Endodermal cell (in vitro differentiated cells): ENCODE results near the gene AHNAK2. TPM values are rescaled to one million over a fixed set of nuclear protein-coding genes. Genes with fewer than 3 reads are reported as not detected.
A peak's percentile ranks its signal among the peaks of the same experiment; 100 is the strongest.

ENCODE experiments used
- DNase-seq: peaks from one replicate; pipeline ENCODE4 v3.0.0-alpha.2; 2017
- H3K27ac ChIP-seq: 2 replicates; pipeline ENCODE4 v1.5.1; 2013; ENCODE audit warnings: mild to moderate bottlenecking, low read depth, low read length, moderate library complexity
- H3K27me3 ChIP-seq: 2 replicates; pipeline ENCODE4 v1.6.1; 2013; ENCODE audit warnings: mild to moderate bottlenecking, low read length, moderate library complexity; ENCODE audit not compliant: insufficient read depth, control insufficient read depth, poor library complexity, severe bottlenecking
- H3K36me3 ChIP-seq: 2 replicates; pipeline ENCODE4 v1.7.0; 2013; ENCODE audit warnings: mild to moderate bottlenecking, low read length, moderate library complexity; ENCODE audit not compliant: control insufficient read depth, insufficient read depth
- H3K4me1 ChIP-seq: one replicate; pipeline ENCODE4 v1.7.0; 2013; ENCODE audit warnings: low read length; ENCODE audit not compliant: control insufficient read depth, insufficient read depth
- H3K4me3 ChIP-seq: 2 replicates; pipeline ENCODE4 v1.5.1; 2013; ENCODE audit warnings: mild to moderate bottlenecking, low read length, moderate library complexity
- H3K9ac ChIP-seq: 2 replicates; pipeline ENCODE4 v1.6.1; 2013; ENCODE audit warnings: mild to moderate bottlenecking, low read length, moderate library complexity; ENCODE audit not compliant: poor library complexity, severe bottlenecking; ENCODE audit errors: extremely low read depth
- H3K9me3 ChIP-seq: 2 replicates; pipeline ENCODE4 v1.6.1; 2013; ENCODE audit warnings: mild to moderate bottlenecking, low read length, moderate library complexity; ENCODE audit not compliant: control insufficient read depth
- H3K27ac Mint-ChIP-seq: 2 replicates; pipeline ENCODE4 v1.8.0; 2020; ENCODE audit warnings: mixed read lengths
- H3K27me3 Mint-ChIP-seq: 2 replicates; pipeline ENCODE4 v1.8.0; 2021; ENCODE audit warnings: mild to moderate bottlenecking, mixed read lengths; ENCODE audit not compliant: insufficient read depth
- H3K36me3 Mint-ChIP-seq: 2 replicates; pipeline ENCODE4 v1.8.0; 2020; ENCODE audit warnings: low read depth, mixed read lengths
- H3K4me1 Mint-ChIP-seq: 2 replicates; pipeline ENCODE4 v1.8.0; 2020; ENCODE audit warnings: mixed read lengths
- H3K4me3 Mint-ChIP-seq: 2 replicates; pipeline ENCODE4 v1.8.0; 2020; ENCODE audit warnings: mild to moderate bottlenecking, moderate library complexity, mixed read lengths
- H3K9me3 Mint-ChIP-seq: 2 replicates; pipeline ENCODE4 v1.8.0; 2020; ENCODE audit warnings: mild to moderate bottlenecking, mixed read lengths
- WGBS, 2 experiments: methylation state at CpG; one replicate each; pipeline versions ENCODE4 v1.1.5 to v1.1.7; 2013; ENCODE audit warnings: missing lambda C conversion rate in 2 of 2, mixed read lengths in 1 of 2; ENCODE audit not compliant: insufficient coverage in 1 of 2, insufficient read length in 1 of 2; 5-methylcytosine and 5-hydroxymethylcytosine counted together
- total RNA-seq, 2 donors: library from RNA; stranded (reverse); fragmentation: NEBNext Ultra II Directional in 1 of 2; extraction: Animal tissue kit (Norgen Biotek cat#: 25700) in 1 of 2; gene quantifications; 2 replicates in 1 of 2; 3 replicates in 1 of 2; pipeline ENCODE4 v1.2.1, GENCODE V29; 2021
- TF ChIP-seq, protein P1 (sequence below): fragments of 200-600 bp; sonication (generic); conservative IDR thresholded peaks from 2 replicates; pipeline ENCODE4 v1.5.0; 2021; ENCODE audit warnings: antibody characterized with exemption, mild to moderate bottlenecking

The AHNAK2 gene
- total RNA-seq, 2 donors from 2014 or later = 0.93 to 2.2 TPM

- TF ChIP-seq, protein P1, sequence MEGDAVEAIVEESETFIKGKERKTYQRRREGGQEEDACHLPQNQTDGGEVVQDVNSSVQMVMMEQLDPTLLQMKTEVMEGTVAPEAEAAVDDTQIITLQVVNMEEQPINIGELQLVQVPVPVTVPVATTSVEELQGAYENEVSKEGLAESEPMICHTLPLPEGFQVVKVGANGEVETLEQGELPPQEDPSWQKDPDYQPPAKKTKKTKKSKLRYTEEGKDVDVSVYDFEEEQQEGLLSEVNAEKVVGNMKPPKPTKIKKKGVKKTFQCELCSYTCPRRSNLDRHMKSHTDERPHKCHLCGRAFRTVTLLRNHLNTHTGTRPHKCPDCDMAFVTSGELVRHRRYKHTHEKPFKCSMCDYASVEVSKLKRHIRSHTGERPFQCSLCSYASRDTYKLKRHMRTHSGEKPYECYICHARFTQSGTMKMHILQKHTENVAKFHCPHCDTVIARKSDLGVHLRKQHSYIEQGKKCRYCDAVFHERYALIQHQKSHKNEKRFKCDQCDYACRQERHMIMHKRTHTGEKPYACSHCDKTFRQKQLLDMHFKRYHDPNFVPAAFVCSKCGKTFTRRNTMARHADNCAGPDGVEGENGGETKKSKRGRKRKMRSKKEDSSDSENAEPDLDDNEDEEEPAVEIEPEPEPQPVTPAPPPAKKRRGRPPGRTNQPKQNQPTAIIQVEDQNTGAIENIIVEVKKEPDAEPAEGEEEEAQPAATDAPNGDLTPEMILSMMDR = no peak
- Mint-ChIP-seq H3K27ac (no peak overlapping the region), H3K4me1 (peaks cover 39% of the 10 kb centered on the region), H3K4me3 (no peak overlapping the region), H3K27me3 (no peaks in the 10 kb centered on the region), H3K36me3 (peaks cover 46% of the 10 kb centered on the region), H3K9me3 (no peaks in the 10 kb centered on the region)
- no peaks in the 10 kb centered on the region for H3K9me3 ChIP-seq
- H3K27me3 ChIP-seq = no peaks in the 10 kb centered on the region
- H3K36me3 ChIP-seq = peaks cover 52% of the 10 kb centered on the region
- 92 to 94% methylated on average over 6 to 9 of the region's 9 CpGs for WGBS, 2 experiments
- H3K27ac ChIP-seq = no peak overlapping the region
- DNase-seq = no peak
- H3K4me1 ChIP-seq = peaks cover 6% of the 10 kb centered on the region
- no peak overlapping the region for H3K4me3 ChIP-seq
- H3K9ac ChIP-seq = no peak overlapping the region
Measured at GRCh38 chr14:105014032-105014431, 35.9 kb upstream of the AHNAK2 start.

- H3K27me3 Mint-ChIP-seq = no peaks in the 10 kb centered on the region
- H3K27ac Mint-ChIP-seq = no peak overlapping the region
- Histone ChIP-seq H3K4me1 (peaks cover 5% of the 10 kb centered on the region), H3K9me3 (no peaks in the 10 kb centered on the region), H3K27ac (no peak overlapping the region), H3K36me3 (peaks cover 54% of the 10 kb centered on the region), H3K27me3 (no peaks in the 10 kb centered on the region), H3K9ac (no peak overlapping the region), H3K4me3 (no peak overlapping the region)
- H3K4me1 Mint-ChIP-seq = peaks cover 34% of the 10 kb centered on the region
- WGBS, 2 experiments = 93 to 96% methylated on average over 6 to 8 of the region's 8 CpGs
- no peak for DNase-seq
- H3K36me3 Mint-ChIP-seq = peaks cover 44% of the 10 kb centered on the region
- no peak overlapping the region for H3K4me3 Mint-ChIP-seq
- TF ChIP-seq, protein P1 = no peak
- no peaks in the 10 kb centered on the region for H3K9me3 Mint-ChIP-seq
Measured at GRCh38 chr14:105013150-105013785, 35.1 kb upstream of the AHNAK2 start.

DNA sequence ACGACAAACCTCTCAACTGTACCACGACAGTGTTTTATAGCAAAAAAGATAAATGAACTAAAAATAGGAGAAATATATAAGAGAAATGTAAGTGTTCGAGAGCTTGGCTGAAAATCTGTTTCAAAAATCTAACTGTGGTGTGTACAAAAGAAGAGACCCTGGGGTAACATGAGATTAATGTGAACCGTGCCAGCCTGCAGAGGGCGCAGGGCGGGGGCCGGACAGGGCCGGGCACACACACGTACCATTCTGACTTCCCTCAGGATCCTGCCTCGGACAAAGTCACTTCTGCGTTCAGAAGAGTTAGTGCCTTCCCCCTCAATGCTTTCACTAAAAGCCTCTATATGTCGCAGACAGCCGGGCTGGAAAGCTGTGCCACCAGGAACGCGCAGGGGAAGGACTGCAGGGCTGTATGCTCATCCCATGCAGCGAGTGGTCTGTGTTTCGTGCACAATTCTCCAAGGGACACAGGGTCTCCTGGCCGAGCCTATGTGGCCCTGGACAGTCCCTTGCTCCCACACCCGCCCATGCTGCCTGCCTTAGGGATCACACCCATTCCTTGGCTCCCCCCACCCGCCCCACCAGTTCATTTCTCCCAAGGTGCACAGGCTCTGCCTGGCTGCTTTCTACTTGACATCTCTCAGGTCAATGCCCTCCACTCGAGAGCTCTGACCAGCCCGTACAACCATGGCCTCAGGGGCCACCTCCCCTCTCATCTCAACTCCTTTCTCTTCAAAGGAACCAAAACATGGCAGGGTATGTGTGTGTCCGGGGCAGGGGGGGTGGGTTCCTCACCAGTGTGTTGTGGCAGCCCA is 34.2 kb upstream of the AHNAK2 start:
- WGBS, 2 experiments = 95 to 97% methylated on average over 18 to 23 of the region's 23 CpGs
- H3K27ac ChIP-seq = no peak overlapping the region
- Mint-ChIP-seq H3K27me3 (no peaks in the 10 kb centered on the region), H3K27ac (peak overlapping the region; percentile 61), H3K9me3 (no peaks in the 10 kb centered on the region), H3K4me1 (peaks cover 28% of the 10 kb centered on the region), H3K4me3 (no peak overlapping the region), H3K36me3 (peaks cover 40% of the 10 kb centered on the region)
- TF ChIP-seq, protein P1 = no peak
- no peaks in the 10 kb centered on the region for H3K9me3 ChIP-seq
- no peak overlapping the region for H3K9ac ChIP-seq
- no peaks in the 10 kb centered on the region for H3K27me3 ChIP-seq
- no peak overlapping the region for H3K4me3 ChIP-seq
- H3K36me3 ChIP-seq = peaks cover 55% of the 10 kb centered on the region
- H3K4me1 ChIP-seq = peaks cover 5% of the 10 kb centered on the region
- DNase-seq = no peak
